ENCODE data around the gene TAS2R39. TPM values are rescaled to one million over a fixed set of nuclear protein-coding genes. Genes with fewer than 3 reads are reported as not detected.

The TAS2R39 gene
- total RNA-seq, 1 experiment from 2014 or later: not detected

GRCh38 chr7:143205560-143206293 lies 22.5 kb downstream of the TAS2R39 start:
- H3K56ac ChIP-seq (ENCODE audit: insufficient read length, low read depth, low read length): no peak overlapping the region
- no peak overlapping the region for H3K4me3 Mint-ChIP-seq

More at GRCh38 chr7:143205560-143206293, 22.5 kb downstream of the TAS2R39 start:
- no peak overlapping the region for H3K27ac Mint-ChIP-seq
- Histone ChIP-seq H3K4ac (ENCODE audit: low read depth, low read length) (no peak overlapping the region), H3T11ph (ENCODE audit: low read length) (no peak overlapping the region), H4K8ac (replicated peaks; ENCODE audit: insufficient read length, low read depth, low read length) (no peak overlapping the region), H3K18ac (ENCODE audit: insufficient read length, low read depth, low read length) (no peak overlapping the region), H3K27me3 (ENCODE audit: insufficient read depth, low read length) (no peaks in the 10 kb centered on the region), H3K79me1 (ENCODE audit: insufficient read depth, low read depth, low read length, poor library complexity, severe bottlenecking) (no peaks in the 10 kb centered on the region), H3K4me2 (ENCODE audit: insufficient read depth, insufficient read length, low read length) (no peak overlapping the region), H2AK5ac (ENCODE audit: insufficient read length, low read length) (no peak overlapping the region), H3K27ac (ENCODE audit: insufficient read length, low read depth, low read length) (no peak overlapping the region), H3K4me1 (ENCODE audit: insufficient read depth, low read length) (no peaks in the 10 kb centered on the region), H3K9me3 (ENCODE audit: control insufficient read depth, low read depth, low read length) (no peaks in the 10 kb centered on the region), H2BK120ac (ENCODE audit: low read depth, low read length, poor library complexity, severe bottlenecking) (no peak overlapping the region), H2AFZ (ENCODE audit: low read length) (no peak overlapping the region), H3K79me2 (ENCODE audit: insufficient read depth, low read length) (no peaks in the 10 kb centered on the region), H2BK20ac (ENCODE audit: low read depth, low read length, poor library complexity, severe bottlenecking) (no peak overlapping the region), H3K14ac (ENCODE audit: insufficient read depth, low read length) (no peak overlapping the region), H3K23ac (ENCODE audit: insufficient read length, low read depth, low read length) (no peak overlapping the region), H3K9ac (ENCODE audit: extremely low read depth, insufficient read length, low read length) (no peak overlapping the region), H2BK15ac (ENCODE audit: low read depth, low read length) (no peak overlapping the region), H4K5ac (ENCODE audit: insufficient read length, low read depth, low read length) (no peak overlapping the region), H2BK12ac (ENCODE audit: insufficient read length, low read depth, low read length) (no peak overlapping the region), H3K23me2 (ENCODE audit: insufficient read length, low read depth, low read length, poor library complexity, severe bottlenecking) (no peaks in the 10 kb centered on the region), H2BK5ac (ENCODE audit: insufficient read length, low read length) (no peak overlapping the region), H4K91ac (ENCODE audit: insufficient read length, low read depth, low read length) (no peak overlapping the region), H4K20me1 (ENCODE audit: control insufficient read depth, insufficient read depth, insufficient read length) (no peaks in the 10 kb centered on the region)
- H3K9me3 Mint-ChIP-seq: no peaks in the 10 kb centered on the region
- no peak for DNase-seq
- WGBS (ENCODE audit: extremely low coverage, insufficient read length, low lambda C conversion rate): no CpG with 5 or more reads among the region's 13 CpGs
- H3K4me1 Mint-ChIP-seq: peaks cover 3 to 8% of the 10 kb centered on the region in 2 experiments; a peak in 3 of 4 replicates
- TF ChIP-seq CTCF (conservative IDR thresholded peaks at IDR 0.05): no peak
- H3K36me3 Mint-ChIP-seq (ENCODE audit: insufficient read depth in 1 of 3, low read depth in 3 of 3): no peaks in the 10 kb centered on the region
- no peaks in the 10 kb centered on the region for H3K27me3 Mint-ChIP-seq (ENCODE audit: low read depth)

All from H9 (cell line).